Stimulated activated memory B cell treated with anti-CD40 and anti-IgM and Interleukin-4, amounts not matched to agents 10 μg/mL and 1 μg/mL and 100 μg/mL, for 72 hours (primary cell): ENCODE measurements around the gene MYO18B.

Experiments
- ATAC-seq: fragments of 150-1000 bp; cut with Tn5 transposase; 2 replicates; pipeline ENCODE4 v1.10.0; 2021
- H3K27ac Mint-ChIP-seq: one replicate; pipeline ENCODE4 v1.8.0; 2022; ENCODE audit warnings: mild to moderate bottlenecking, mixed read lengths
- H3K27me3 Mint-ChIP-seq: one replicate; pipeline ENCODE4 v1.8.0; 2022; ENCODE audit warnings: mixed read lengths
- H3K36me3 Mint-ChIP-seq: one replicate; pipeline ENCODE4 v1.8.0; 2022; ENCODE audit warnings: mixed read lengths
- H3K4me1 Mint-ChIP-seq: one replicate; pipeline ENCODE4 v1.8.0; 2022; ENCODE audit warnings: mixed read lengths
- H3K4me3 Mint-ChIP-seq: one replicate; pipeline ENCODE4 v1.8.0; 2022; ENCODE audit warnings: mild to moderate bottlenecking, moderate library complexity, mixed read lengths
- H3K9me3 Mint-ChIP-seq: one replicate; pipeline ENCODE4 v1.8.0; 2022; ENCODE audit warnings: mixed read lengths

The MYO18B gene

DNA sequence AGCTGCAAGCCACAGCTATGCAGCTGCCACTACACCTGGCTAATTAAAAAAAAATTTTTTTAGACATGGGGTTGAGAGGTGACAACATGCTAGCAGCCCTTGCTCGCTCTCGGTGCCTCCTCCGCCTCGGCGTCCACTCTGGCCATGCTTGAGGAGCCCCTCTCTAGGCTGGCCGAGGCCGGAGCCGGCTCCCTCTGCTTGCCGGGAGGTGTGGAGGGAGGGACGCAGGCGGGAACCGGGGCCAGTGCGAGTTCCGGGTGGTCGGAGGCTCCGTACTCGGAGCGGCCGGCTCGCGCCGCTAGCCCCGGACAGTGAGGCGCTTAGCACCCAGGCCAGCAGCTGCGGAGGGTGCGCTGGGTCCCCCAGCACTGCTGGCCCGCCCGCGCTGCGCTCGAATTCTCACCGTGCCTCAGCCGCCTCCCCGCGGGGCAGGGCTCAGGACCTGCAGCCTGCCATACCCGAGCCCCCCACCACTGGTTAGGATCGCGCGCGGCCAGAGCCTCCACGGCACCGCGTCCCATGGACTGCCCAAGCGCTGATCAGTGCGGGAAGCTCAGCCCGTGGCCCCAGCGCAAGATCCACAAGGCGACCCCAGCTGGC lies 10.7 kb downstream of the MYO18B start:
- no peak for ATAC-seq
- H3K36me3 Mint-ChIP-seq = no peaks in the 10 kb centered on the region
- no peaks in the 10 kb centered on the region for H3K27me3 Mint-ChIP-seq
- no peak overlapping the region for H3K27ac Mint-ChIP-seq
- H3K9me3 Mint-ChIP-seq = no peaks in the 10 kb centered on the region
- no peak overlapping the region for H3K4me3 Mint-ChIP-seq
- peaks cover 16% of the 10 kb centered on the region for H3K4me1 Mint-ChIP-seq

DNA sequence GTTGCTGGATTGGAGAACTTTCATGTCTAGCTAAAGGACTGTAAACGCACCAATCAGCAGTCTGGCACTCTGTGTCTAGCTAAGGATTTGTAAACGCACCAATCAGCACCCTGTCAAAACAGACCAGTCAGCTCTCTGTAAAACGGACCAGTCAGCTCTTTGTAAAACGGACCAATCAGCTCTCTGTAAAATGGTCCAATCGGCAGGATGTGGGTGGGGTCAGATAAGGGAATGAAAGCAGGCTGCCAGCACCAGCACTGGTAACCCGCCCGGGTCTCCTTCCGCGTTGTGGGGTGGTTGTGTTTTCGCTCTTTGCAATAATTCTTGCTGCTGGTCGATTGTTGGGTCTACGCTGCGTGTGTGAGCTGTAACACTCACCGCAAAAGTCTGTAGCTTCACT lies 11.3 kb downstream of the MYO18B start:
- H3K36me3 Mint-ChIP-seq = no peaks in the 10 kb centered on the region

DNA sequence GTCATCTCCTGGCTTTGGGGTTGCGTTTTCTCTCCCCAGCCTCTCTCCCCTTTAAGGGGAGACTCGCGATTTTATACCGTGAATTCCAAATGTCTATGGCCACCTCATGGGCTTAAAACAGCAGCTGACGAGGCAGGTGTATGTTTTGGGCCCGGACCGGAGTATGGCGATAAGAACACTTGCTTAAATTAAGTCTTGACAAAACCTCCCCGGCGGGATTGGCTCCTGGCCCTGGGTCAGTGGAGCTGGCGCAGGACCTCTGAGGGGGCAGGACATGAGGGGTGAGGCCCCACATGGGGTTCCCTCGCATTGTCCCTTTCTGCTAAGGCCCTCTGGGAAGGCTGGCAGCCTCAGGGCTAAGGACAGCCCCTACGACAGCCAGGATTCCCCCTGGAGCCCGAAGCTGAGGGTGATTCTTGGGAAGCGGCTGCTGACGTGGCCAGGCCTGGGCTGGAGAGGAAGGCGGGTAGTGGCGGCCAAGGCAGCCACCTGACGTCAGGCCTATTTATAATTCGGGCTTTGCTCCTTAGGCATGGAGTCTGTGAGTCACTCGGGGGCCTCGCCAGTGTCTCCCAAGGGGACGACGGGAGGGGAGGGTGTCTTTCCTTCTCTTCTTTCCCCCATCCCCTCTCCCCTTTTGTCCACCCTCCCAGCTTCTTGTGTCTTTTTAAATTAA lies 12.7 kb downstream of the MYO18B start:
- no peak overlapping the region for H3K27ac Mint-ChIP-seq
- H3K36me3 Mint-ChIP-seq = no peaks in the 10 kb centered on the region
- H3K4me3 Mint-ChIP-seq = no peak overlapping the region
- no peaks in the 10 kb centered on the region for H3K9me3 Mint-ChIP-seq
- H3K27me3 Mint-ChIP-seq = no peaks in the 10 kb centered on the region
- peaks cover 10% of the 10 kb centered on the region for H3K4me1 Mint-ChIP-seq
- no peak for ATAC-seq

More for the DNA sequence above, 11.3 kb downstream of the MYO18B start:
- ATAC-seq = no peak
- Mint-ChIP-seq H3K4me3 (no peak overlapping the region), H3K27me3 (no peaks in the 10 kb centered on the region), H3K27ac (no peak overlapping the region), H3K4me1 (peaks cover 16% of the 10 kb centered on the region), H3K9me3 (no peaks in the 10 kb centered on the region)

- H3K27me3 Mint-ChIP-seq = peaks cover 10% of the 10 kb centered on the region
Measured at GRCh38 chr22:25757686-25758085, 15.7 kb downstream of the MYO18B start.

DNA sequence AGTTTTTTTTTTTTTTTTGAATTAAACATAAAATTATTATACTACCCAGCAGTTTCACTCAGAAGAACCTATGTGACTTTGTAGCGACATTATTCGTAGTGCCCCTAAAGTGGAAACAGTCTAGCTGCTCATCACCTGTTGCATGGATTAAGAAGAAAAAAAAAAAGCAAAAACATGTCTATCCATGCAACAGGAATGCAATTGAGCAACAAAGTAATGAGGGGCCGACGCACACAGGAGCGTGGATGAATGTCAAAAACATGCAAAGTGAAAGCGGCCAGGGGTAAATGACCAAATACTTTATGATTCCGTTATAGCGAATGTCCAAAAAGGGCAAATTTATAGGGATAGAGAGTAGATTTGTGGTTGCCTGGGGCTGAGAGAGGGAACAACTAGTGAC lies 16.3 kb downstream of the MYO18B start:
- no peaks in the 10 kb centered on the region for H3K4me1 Mint-ChIP-seq
- peaks cover 10% of the 10 kb centered on the region for H3K27me3 Mint-ChIP-seq
- no peaks in the 10 kb centered on the region for H3K9me3 Mint-ChIP-seq
- H3K4me3 Mint-ChIP-seq = no peak overlapping the region
- no peak for ATAC-seq
- H3K27ac Mint-ChIP-seq = no peak overlapping the region
- H3K36me3 Mint-ChIP-seq = no peaks in the 10 kb centered on the region

More at GRCh38 chr22:25757686-25758085, 15.7 kb downstream of the MYO18B start:
- Mint-ChIP-seq H3K36me3 (no peaks in the 10 kb centered on the region), H3K9me3 (no peaks in the 10 kb centered on the region), H3K4me3 (no peak overlapping the region), H3K27ac (no peak overlapping the region), H3K4me1 (no peaks in the 10 kb centered on the region)
- ATAC-seq = no peak

DNA sequence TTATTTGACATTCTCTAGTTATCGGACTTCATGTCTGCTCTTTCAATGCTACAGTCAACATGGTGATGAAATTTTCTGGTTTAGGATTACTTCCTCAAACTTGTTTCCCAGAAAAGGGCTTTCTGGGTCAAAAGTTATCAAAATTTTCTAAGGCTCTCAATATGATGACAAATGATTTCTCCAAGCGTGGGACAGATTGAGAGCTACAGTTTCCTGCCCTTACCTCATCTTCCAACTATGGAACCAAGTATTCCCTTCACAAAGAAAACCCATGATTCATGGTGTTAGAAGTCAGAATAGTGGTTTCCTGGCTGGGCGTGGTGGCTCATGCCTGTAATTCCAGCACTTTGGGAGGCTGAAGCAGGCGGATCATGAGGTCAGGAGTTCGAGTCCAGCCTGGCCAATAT lies 17.8 kb downstream of the MYO18B start:
- Mint-ChIP-seq H3K27ac (no peak overlapping the region), H3K36me3 (no peaks in the 10 kb centered on the region), H3K27me3 (peaks cover 10% of the 10 kb centered on the region), H3K4me3 (no peak overlapping the region), H3K9me3 (no peaks in the 10 kb centered on the region), H3K4me1 (no peaks in the 10 kb centered on the region)
- no peak for ATAC-seq

GRCh38 chr22:25760294-25760693 lies 18.3 kb downstream of the MYO18B start:
- H3K36me3 Mint-ChIP-seq = no peaks in the 10 kb centered on the region
- no peak for ATAC-seq
- no peak overlapping the region for H3K27ac Mint-ChIP-seq

DNA sequence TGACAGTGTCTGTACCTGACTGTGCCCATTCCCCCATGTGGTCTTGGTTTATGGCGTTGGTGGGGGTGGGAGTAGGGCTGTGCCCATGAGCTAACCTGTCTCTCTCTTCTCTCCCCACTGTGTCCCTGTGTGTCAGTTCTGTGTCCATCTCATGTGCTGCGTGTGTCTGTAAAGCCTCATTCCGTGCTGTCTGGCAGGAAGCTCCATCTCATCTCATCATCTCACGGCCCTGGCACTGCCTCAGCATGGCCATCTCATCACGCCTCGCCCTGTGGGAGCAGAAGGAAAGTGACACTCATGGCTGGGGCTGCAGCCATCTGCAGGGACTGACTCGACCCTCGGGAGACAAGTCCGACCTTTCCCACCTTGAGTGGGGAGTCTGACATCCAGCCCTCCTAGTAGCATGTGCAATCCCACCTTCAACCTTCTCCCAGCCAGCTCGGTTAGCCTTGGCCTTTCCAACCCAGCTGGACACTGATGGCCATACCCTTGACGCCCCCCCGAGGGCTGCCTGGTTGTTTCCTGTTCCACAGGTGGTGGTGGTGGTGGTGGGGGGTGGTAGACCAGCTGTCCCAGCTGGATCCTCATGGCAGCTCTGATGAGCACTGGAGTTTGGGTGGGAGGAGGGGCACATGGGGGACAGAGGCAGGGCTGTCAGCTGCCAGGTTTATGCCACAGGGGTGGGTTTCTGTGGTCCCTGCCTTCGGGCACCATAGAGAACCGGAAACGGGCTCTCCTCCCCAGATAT lies 19.0 kb downstream of the MYO18B start:
- Mint-ChIP-seq H3K9me3 (no peaks in the 10 kb centered on the region), H3K4me3 (no peak overlapping the region), H3K36me3 (no peaks in the 10 kb centered on the region), H3K27me3 (peaks cover 10% of the 10 kb centered on the region), H3K4me1 (no peaks in the 10 kb centered on the region), H3K27ac (no peak overlapping the region)
- no peak for ATAC-seq

More at GRCh38 chr22:25760294-25760693, 18.3 kb downstream of the MYO18B start:
- Mint-ChIP-seq H3K27me3 (peaks cover 10% of the 10 kb centered on the region), H3K4me3 (no peak overlapping the region), H3K9me3 (no peaks in the 10 kb centered on the region), H3K4me1 (no peaks in the 10 kb centered on the region)

DNA sequence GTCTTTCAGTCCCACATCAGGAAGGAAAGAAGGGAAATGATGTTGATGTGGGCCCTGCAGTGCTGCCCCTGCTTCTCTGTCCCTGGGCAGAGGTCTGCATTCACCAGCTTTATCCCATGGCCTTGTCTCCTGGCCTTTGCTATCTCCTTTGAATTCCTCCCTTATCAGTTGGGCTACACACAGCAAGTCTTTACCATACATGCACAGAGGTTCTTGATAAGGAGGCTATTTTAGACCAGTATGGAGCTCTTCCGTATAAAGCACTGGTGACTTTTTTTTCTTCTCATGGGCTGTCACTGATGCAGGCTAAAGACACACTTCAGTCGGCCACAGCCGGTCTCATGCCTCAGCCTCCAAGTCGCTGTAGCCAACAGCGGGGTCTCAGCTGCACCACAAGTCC lies 20.2 kb downstream of the MYO18B start:
- peaks cover 10% of the 10 kb centered on the region for H3K27me3 Mint-ChIP-seq
- ATAC-seq = no peak
- H3K36me3 Mint-ChIP-seq = peaks cover 9% of the 10 kb centered on the region
- peaks cover 11% of the 10 kb centered on the region for H3K9me3 Mint-ChIP-seq
- H3K27ac Mint-ChIP-seq = no peak overlapping the region
- H3K4me3 Mint-ChIP-seq = no peak overlapping the region
- no peaks in the 10 kb centered on the region for H3K4me1 Mint-ChIP-seq

- ATAC-seq = no peak
- Mint-ChIP-seq H3K36me3 (peaks cover 9% of the 10 kb centered on the region), H3K4me1 (no peaks in the 10 kb centered on the region), H3K27me3 (peaks cover 10% of the 10 kb centered on the region), H3K4me3 (no peak overlapping the region), H3K9me3 (peaks cover 11% of the 10 kb centered on the region), H3K27ac (no peak overlapping the region)
Measured at GRCh38 chr22:25763239-25763777, 21.3 kb downstream of the MYO18B start.

DNA sequence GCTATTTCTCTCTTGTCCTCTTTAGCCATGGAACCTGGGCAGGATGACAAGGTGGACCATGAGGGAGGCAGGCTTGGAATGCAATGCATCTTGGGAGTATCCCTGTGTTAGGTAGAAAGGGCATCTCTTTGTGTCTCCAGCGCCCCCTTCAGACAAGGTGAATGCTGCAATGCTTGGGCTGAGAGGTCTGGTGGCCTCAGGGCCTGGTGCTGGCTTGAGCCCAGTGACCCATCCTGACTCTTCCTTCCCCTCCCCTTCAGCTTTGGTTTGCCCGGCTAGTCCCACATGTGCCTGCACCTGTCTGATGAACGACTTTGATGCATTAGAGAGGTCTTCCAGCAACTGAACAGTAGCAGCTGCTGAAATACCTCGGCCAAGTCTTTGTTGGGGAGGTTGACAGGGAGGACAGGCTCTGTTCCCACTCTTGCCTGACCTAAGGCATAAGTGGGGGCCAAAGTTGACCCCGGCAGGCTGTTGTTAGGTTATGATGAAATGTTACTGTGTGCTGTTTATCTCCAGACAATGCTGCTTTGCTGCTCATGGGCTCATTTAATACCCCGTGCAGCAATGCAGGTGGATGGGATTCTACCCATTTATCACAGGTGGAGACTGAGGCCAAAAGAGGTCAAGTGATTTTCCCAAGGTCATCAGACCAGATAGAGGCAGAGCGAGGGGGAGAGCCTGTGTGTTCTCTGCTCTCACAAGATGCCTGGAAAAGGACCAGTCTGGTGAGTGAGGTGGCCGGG lies 22.5 kb downstream of the MYO18B start:
- Mint-ChIP-seq H3K36me3 (peaks cover 9% of the 10 kb centered on the region), H3K27ac (no peak overlapping the region)
- no peak for ATAC-seq

GRCh38 chr22:25765016-25765367 lies 23.0 kb downstream of the MYO18B start:
- no peak overlapping the region for H3K27ac Mint-ChIP-seq
- peaks cover 11% of the 10 kb centered on the region for H3K9me3 Mint-ChIP-seq

More for the DNA sequence above, 22.5 kb downstream of the MYO18B start:
- Mint-ChIP-seq H3K4me3 (no peak overlapping the region), H3K9me3 (peaks cover 11% of the 10 kb centered on the region), H3K4me1 (peaks cover 9% of the 10 kb centered on the region), H3K27me3 (peaks cover 21% of the 10 kb centered on the region)

GRCh38 chr22:25765801-25766200 lies 23.8 kb downstream of the MYO18B start:
- peaks cover 10% of the 10 kb centered on the region for H3K4me1 Mint-ChIP-seq
- H3K27ac Mint-ChIP-seq = no peak overlapping the region
- peaks cover 11% of the 10 kb centered on the region for H3K9me3 Mint-ChIP-seq
- H3K36me3 Mint-ChIP-seq = peaks cover 9% of the 10 kb centered on the region
- H3K4me3 Mint-ChIP-seq = no peak overlapping the region
- peaks cover 22% of the 10 kb centered on the region for H3K27me3 Mint-ChIP-seq
- no peak for ATAC-seq

More at GRCh38 chr22:25765016-25765367, 23.0 kb downstream of the MYO18B start:
- H3K4me3 Mint-ChIP-seq = no peak overlapping the region
- H3K36me3 Mint-ChIP-seq = peaks cover 9% of the 10 kb centered on the region
- ATAC-seq = no peak
- peaks cover 22% of the 10 kb centered on the region for H3K27me3 Mint-ChIP-seq
- peaks cover 10% of the 10 kb centered on the region for H3K4me1 Mint-ChIP-seq

- Mint-ChIP-seq H3K27ac (no peak overlapping the region), H3K4me3 (no peak overlapping the region), H3K4me1 (peaks cover 10% of the 10 kb centered on the region), H3K27me3 (peaks cover 22% of the 10 kb centered on the region), H3K36me3 (peaks cover 9% of the 10 kb centered on the region), H3K9me3 (peaks cover 11% of the 10 kb centered on the region)
- no peak for ATAC-seq
Measured at GRCh38 chr22:25766418-25766817, 24.4 kb downstream of the MYO18B start.

GRCh38 chr22:25770333-25770732 lies 28.3 kb downstream of the MYO18B start:
- Mint-ChIP-seq H3K9me3 (peaks cover 11% of the 10 kb centered on the region), H3K4me3 (no peak overlapping the region), H3K36me3 (peaks cover 9% of the 10 kb centered on the region), H3K27me3 (peaks cover 34% of the 10 kb centered on the region), H3K4me1 (peaks cover 18% of the 10 kb centered on the region), H3K27ac (no peak overlapping the region)
- no peak for ATAC-seq
